ENCODE data around the gene OPCML. TPM values are rescaled to one million over a fixed set of nuclear protein-coding genes. Genes with fewer than 3 reads are reported as not detected.

The OPCML gene
- total and polyA plus RNA-seq, 2 experiments from 2014 or later = 1.2 to 4.4 TPM

- H3K79me2 ChIP-seq (replicated peaks; ENCODE audit: insufficient read depth) = no peaks in the 10 kb centered on the region
- no peaks in the 10 kb centered on the region; the same call in 1 of the 2 replicates for H4K20me1 ChIP-seq (replicated peaks; ENCODE audit: insufficient read depth)
- H3K9me2 ChIP-seq (ENCODE audit: insufficient read depth) = no peaks in the 10 kb centered on the region
- H3K36me3 Mint-ChIP-seq (ENCODE audit: low read depth) = peaks cover 4% of the 10 kb centered on the region; the same call in 1 of the 3 replicates
- no peak overlapping the region for H3K4me3 Mint-ChIP-seq
- H3K4me2 ChIP-seq = no peak overlapping the region
- no peaks in the 10 kb centered on the region for H3K36me3 ChIP-seq (ENCODE audit: insufficient read depth)
- H3K4me3 ChIP-seq = no peak overlapping the region
- H3K9me3 Mint-ChIP-seq = peaks cover 3% of the 10 kb centered on the region; the same call in 1 of the 3 replicates
- peaks cover 9% of the 10 kb centered on the region; the same call in 1 of the 2 replicates for H3K4me1 ChIP-seq (ENCODE audit: insufficient read depth)
- H2AFZ ChIP-seq = no peak overlapping the region
- no peaks in the 10 kb centered on the region for H3F3A ChIP-seq (replicated peaks; ENCODE audit: low read depth)
- H3K27ac ChIP-seq (ENCODE audit: low read depth) = no peak overlapping the region
- no peak for DNase-seq (ENCODE audit: low spot score)
- no peak for ATAC-seq
- peaks cover 1% of the 10 kb centered on the region for H3K27me3 Mint-ChIP-seq (ENCODE audit: insufficient read depth, low read depth, poor library complexity)
- H3K27ac Mint-ChIP-seq = no peak overlapping the region
- TF ChIP-seq, protein P1, sequence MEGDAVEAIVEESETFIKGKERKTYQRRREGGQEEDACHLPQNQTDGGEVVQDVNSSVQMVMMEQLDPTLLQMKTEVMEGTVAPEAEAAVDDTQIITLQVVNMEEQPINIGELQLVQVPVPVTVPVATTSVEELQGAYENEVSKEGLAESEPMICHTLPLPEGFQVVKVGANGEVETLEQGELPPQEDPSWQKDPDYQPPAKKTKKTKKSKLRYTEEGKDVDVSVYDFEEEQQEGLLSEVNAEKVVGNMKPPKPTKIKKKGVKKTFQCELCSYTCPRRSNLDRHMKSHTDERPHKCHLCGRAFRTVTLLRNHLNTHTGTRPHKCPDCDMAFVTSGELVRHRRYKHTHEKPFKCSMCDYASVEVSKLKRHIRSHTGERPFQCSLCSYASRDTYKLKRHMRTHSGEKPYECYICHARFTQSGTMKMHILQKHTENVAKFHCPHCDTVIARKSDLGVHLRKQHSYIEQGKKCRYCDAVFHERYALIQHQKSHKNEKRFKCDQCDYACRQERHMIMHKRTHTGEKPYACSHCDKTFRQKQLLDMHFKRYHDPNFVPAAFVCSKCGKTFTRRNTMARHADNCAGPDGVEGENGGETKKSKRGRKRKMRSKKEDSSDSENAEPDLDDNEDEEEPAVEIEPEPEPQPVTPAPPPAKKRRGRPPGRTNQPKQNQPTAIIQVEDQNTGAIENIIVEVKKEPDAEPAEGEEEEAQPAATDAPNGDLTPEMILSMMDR (conservative IDR thresholded peaks at IDR 0.05; ENCODE audit: low read depth in 2 of 2) = no peak
- TF ChIP-seq STAT1 (IDR thresholded peaks at IDR 0.05; ENCODE audit: unreplicated experiment) = no peak
- no peak for TF ChIP-seq EZH2phosphoT487 (IDR thresholded peaks at IDR 0.05; ENCODE audit: unreplicated experiment)
- TF ChIP-seq REST (IDR thresholded peaks at IDR 0.05; ENCODE audit: unreplicated experiment) = no peak
- TF ChIP-seq ZNF114 (CRISPR knock-in tag; IDR thresholded peaks at IDR 0.05) = no peak
- no peak for TF ChIP-seq CREB1 (CRISPR knock-in tag; IDR thresholded peaks at IDR 0.05; ENCODE audit: low read depth)
- TF ChIP-seq EZH2 (IDR thresholded peaks at IDR 0.05; ENCODE audit: low read depth, unreplicated experiment) = no peak
- no peak for TF ChIP-seq JUNB (IDR thresholded peaks at IDR 0.05; ENCODE audit: unreplicated experiment)
- TF ChIP-seq NANOG (IDR thresholded peaks at IDR 0.05; ENCODE audit: borderline replicate concordance) = no peak
- no peak for TF ChIP-seq POLR2AphosphoS5 (IDR thresholded peaks at IDR 0.05; ENCODE audit: low read depth)
- TF ChIP-seq, protein P2, sequence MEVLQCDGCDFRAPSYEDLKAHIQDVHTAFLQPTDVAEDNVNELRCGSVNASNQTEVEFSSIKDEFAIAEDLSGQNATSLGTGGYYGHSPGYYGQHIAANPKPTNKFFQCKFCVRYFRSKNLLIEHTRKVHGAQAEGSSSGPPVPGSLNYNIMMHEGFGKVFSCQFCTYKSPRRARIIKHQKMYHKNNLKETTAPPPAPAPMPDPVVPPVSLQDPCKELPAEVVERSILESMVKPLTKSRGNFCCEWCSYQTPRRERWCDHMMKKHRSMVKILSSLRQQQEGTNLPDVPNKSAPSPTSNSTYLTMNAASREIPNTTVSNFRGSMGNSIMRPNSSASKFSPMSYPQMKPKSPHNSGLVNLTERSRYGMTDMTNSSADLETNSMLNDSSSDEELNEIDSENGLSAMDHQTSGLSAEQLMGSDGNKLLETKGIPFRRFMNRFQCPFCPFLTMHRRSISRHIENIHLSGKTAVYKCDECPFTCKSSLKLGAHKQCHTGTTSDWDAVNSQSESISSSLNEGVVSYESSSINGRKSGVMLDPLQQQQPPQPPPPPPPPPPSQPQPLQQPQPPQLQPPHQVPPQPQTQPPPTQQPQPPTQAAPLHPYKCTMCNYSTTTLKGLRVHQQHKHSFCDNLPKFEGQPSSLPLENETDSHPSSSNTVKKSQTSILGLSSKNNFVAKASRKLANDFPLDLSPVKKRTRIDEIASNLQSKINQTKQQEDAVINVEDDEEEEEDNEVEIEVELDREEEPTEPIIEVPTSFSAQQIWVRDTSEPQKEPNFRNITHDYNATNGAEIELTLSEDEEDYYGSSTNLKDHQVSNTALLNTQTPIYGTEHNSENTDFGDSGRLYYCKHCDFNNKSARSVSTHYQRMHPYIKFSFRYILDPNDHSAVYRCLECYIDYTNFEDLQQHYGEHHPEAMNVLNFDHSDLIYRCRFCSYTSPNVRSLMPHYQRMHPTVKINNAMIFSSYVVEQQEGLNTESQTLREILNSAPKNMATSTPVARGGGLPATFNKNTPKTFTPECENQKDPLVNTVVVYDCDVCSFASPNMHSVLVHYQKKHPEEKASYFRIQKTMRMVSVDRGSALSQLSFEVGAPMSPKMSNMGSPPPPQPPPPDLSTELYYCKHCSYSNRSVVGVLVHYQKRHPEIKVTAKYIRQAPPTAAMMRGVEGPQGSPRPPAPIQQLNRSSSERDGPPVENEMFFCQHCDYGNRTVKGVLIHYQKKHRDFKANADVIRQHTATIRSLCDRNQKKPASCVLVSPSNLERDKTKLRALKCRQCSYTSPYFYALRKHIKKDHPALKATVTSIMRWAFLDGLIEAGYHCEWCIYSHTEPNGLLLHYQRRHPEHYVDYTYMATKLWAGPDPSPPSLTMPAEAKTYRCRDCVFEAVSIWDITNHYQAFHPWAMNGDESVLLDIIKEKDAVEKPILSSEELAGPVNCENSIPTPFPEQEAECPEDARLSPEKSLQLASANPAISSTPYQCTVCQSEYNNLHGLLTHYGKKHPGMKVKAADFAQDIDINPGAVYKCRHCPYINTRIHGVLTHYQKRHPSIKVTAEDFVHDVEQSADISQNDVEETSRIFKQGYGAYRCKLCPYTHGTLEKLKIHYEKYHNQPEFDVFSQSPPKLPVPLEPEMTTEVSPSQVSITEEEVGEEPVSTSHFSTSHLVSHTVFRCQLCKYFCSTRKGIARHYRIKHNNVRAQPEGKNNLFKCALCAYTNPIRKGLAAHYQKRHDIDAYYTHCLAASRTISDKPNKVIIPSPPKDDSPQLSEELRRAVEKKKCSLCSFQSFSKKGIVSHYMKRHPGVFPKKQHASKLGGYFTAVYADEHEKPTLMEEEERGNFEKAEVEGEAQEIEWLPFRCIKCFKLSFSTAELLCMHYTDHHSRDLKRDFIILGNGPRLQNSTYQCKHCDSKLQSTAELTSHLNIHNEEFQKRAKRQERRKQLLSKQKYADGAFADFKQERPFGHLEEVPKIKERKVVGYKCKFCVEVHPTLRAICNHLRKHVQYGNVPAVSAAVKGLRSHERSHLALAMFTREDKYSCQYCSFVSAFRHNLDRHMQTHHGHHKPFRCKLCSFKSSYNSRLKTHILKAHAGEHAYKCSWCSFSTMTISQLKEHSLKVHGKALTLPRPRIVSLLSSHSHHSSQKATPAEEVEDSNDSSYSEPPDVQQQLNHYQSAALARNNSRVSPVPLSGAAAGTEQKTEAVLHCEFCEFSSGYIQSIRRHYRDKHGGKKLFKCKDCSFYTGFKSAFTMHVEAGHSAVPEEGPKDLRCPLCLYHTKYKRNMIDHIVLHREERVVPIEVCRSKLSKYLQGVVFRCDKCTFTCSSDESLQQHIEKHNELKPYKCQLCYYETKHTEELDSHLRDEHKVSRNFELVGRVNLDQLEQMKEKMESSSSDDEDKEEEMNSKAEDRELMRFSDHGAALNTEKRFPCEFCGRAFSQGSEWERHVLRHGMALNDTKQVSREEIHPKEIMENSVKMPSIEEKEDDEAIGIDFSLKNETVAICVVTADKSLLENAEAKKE (CRISPR knock-in tag; IDR thresholded peaks at IDR 0.05) = no peak
- TF ChIP-seq, protein P3, sequence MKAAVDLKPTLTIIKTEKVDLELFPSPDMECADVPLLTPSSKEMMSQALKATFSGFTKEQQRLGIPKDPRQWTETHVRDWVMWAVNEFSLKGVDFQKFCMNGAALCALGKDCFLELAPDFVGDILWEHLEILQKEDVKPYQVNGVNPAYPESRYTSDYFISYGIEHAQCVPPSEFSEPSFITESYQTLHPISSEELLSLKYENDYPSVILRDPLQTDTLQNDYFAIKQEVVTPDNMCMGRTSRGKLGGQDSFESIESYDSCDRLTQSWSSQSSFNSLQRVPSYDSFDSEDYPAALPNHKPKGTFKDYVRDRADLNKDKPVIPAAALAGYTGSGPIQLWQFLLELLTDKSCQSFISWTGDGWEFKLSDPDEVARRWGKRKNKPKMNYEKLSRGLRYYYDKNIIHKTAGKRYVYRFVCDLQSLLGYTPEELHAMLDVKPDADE (IDR thresholded peaks at IDR 0.05) = no peak
- no peaks in the 10 kb centered on the region for H3K27me3 ChIP-seq (ENCODE audit: insufficient read depth)
- no peaks in the 10 kb centered on the region for H3K4me1 Mint-ChIP-seq
These were observed 182.3 kb downstream of the OPCML start for GRCh38 chr11:133350045-133350444.

Data from GM23338 (cell line).